Stimulated activated CD4-positive, alpha-beta T cell treated with anti-CD3 and anti-CD28 coated beads, TNF-alpha, amount 100 ng/mL, for 24 hours (primary cell): Measurements from ENCODE around the gene SERAC1.

ENCODE experiments used
- DNase-seq, 3 experiments: peaks; one replicate each; pipeline ENCODE4 v3.0.0-alpha.2; 2020; ENCODE audit warnings: low read depth in 3 of 3

The SERAC1 gene

GRCh38 chr6:158080849-158081656, 87.0 kb downstream of the SERAC1 start:
- no peak for DNase-seq

DNA sequence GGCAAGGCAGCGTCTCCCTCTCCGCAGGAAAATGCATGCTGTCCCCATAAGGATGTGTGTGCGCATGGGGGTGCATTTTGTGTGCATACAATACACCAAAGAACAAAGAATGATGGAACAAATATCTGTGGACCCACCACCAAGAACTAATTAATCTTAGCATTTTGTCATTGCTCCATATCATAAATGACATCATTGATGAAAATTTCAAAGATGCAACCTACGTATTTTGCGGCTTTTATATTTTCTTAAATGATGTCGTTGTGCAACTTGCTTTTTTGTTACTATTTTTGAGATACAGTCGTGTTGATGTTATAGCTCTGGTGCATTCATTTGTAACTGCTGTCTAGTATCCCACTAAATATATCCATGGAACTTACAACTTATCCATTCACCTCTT, 89.7 kb downstream of the SERAC1 start:
- no peak for DNase-seq

GRCh38 chr6:158077676-158078075, 90.4 kb downstream of the SERAC1 start:
- no peak for DNase-seq

GRCh38 chr6:158076548-158076947, 91.5 kb downstream of the SERAC1 start:
- no peak for DNase-seq

- DNase-seq: no peak
Measured at GRCh38 chr6:158073776-158074175, 94.3 kb downstream of the SERAC1 start.

DNA sequence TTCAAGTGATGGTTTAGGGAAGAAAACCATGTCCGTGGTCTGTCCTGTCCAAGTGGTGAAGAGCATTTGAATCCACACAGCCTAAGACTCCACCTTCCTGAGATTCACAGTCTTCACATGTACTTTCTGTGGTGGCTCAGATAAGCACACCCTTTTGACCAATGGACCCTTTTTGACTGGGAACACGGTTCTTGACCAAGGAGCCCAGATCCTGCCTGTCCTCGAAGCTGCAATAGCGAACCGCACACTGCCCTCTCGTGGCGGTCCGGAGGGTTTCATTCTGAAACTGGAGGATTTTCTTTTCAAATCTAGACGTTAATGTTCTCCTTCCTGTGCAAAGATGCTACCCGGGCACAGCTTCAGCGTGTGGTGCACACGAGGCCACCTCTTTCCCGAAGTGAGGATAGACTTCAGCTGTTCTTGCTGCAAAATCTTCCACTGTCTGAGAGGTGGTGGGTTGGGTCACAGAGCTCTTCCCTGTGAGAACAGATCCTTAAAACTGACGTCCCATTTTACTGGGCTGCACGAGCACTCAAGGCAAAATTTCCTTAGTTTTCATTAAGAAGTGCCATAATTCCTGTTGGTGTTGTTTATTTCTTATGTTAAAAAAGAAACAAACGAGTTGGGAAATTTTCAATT, 95.9 kb downstream of the SERAC1 start:
- peak; percentile 37 to 67 (median 51) for DNase-seq

GRCh38 chr6:158071121-158072082, 96.7 kb downstream of the SERAC1 start:
- DNase-seq: no peak

DNA sequence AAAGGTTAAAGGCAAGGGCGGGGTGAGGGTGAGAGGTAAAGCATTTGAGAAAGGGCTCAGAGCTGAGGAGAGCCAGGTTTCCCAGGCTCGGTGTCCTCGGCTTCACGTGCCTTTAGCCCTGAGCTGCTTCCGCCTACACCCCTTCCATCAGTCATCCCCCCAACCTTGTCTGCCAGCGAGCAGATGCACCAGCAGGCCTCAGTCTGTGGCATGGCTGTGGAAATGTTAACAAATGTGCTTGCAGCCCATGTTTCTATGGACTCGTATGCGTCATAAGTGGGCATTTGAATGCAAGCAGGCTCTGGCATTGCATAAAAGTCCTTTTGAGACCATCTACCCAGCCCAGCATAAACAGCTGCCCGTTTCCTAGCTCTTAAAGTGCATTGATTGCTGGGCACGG, 97.5 kb downstream of the SERAC1 start:
- DNase-seq: no peak

GRCh38 chr6:158069800-158070195, 98.3 kb downstream of the SERAC1 start:
- DNase-seq: no peak

- no peak for DNase-seq
Measured at GRCh38 chr6:158068893-158069799, 98.9 kb downstream of the SERAC1 start.

DNA sequence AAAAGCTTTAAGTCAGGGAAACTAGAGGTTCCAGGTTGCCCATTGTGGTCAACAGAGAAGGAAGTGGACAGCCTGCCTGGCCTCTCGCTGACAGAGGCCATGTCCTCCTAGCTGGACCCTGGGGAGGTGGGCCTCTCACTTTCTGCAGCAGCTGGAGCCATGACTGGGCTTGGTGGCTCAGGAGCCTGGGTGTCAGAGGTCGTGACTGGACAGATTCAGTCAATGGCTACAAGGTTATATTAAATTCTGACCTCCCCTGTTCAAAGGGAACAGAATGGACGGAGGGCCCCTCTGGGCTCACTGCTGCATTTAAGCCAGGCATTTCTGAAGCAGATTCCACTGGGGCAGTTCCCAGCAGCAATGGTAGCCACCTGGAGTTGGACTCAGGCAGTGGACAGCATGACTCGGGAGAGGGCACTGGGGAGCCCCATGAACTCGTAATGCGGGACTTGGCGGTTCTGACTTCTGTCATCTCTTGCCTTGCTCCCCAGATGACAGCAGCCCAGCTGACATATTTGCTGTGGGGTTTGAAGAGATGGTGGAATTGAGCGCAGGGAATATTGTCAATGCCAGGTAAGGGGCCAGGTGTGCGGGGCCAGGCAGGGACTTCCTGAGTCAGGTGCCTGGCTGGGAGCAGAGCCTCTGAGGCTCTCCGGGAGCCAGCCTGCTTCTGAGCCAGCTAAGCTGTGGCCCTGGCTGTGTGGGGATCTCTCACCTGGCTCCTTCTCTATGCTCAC, 99.7 kb downstream of the SERAC1 start:
- DNase-seq: no peak

DNA sequence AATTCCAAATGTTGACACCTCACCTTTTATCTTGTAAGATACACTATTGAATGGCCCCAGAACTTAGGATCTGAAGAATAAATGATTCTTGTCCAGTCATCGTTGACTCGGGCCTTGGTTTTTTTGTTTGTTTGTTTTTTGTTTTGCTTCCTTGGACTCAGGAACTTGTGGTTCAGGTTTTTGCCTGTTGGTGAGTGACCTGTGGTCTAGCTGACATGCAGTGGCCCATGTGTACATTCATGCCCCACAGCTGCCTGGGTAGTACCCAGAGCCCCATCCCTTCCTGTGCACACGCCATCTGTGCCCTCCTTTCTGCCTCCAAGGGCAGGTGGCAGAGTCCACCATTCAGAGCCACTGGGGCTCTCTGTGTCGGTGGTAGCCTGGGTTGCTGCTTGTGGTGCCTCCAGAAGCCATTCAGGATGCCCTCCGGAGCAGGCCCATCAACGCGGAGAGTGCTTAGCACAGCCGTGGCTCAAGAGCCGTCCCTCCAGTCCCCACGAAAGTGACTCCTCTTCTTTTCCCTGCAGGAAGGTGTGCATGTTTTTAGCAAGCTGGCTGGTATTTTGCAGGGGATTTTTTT, 100.5 kb downstream of the SERAC1 start:
- no peak for DNase-seq

DNA sequence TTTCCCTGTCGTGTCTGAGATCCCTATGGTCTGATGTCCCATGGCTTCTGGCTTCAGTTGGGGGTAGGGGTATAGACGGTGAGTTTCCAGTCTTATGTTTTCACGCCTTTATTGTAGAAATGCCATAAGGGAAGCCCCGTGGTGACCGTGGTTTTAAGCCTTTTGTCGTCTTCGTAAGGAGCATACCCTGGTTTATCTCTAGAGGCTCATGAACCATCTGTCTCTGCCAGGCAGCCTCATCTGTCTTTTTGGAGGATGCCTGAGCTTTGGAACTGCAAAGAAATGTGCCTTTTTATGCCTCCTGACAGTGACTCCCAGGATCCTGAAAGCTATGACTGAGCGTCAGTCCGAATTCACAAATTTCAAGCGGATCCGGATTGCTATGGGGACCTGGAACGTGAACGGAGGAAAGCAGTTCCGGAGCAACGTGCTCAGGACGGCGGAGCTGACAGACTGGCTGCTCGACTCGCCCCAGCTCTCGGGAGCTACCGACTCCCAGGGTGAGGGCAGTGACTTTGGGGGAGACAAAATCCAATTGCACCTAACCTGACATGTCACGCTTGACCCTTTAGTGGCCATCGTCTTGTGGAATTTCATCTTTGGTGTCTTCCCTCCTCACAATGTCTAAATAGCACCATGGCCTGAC, 101.8 kb downstream of the SERAC1 start:
- DNase-seq: no peak

DNA sequence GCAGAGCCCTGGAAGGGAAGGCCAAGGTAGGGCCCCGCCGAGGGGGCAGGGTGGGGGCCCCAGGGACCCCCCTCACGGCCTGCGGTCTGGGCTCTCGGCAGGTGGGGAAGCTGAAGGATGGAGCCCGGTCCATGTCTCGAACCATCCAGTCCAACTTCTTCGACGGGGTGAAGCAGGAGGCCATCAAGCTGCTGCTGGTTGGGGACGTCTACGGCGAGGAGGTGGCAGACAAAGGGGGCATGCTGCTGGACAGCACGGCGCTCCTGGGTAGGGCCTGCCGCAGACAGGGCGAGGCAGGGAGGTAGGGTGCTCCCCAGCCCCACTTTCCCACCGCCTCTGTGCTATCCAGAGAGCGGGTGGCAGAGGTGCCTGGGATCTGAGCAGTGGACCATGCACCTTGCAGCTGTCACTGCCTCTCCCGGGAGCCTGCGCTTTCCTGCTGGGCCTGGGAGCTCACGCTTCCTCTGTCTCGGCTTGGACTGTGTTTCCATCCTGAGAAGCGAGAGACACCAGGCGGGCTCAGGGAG, 103.3 kb downstream of the SERAC1 start:
- DNase-seq: no peak

GRCh38 chr6:158063736-158064135, 104.3 kb downstream of the SERAC1 start:
- DNase-seq: no peak

GRCh38 chr6:158061709-158062461, 106.2 kb downstream of the SERAC1 start:
- no peak for DNase-seq

- DNase-seq: no peak
Measured at GRCh38 chr6:158061361-158061708, 106.7 kb downstream of the SERAC1 start.

- no peak for DNase-seq
Measured at GRCh38 chr6:158060455-158061360, 107.4 kb downstream of the SERAC1 start.
